PC-9 (cell line): ENCODE data around the gene TTC28. TPM values are rescaled to one million over a fixed set of nuclear protein-coding genes. Genes with fewer than 3 reads are reported as not detected.

Experiments
- BruUV-seq: library from RNA; stranded (reverse); fragments of 400-500 nt; replicated peaks from 2 replicates; lab custom pipeline; 2021; lab: Mats Ljungman, UMichigan
- CTCF ChIA-PET: fragments of 300-600 bp; sonication (Branson Sonifier 250); formaldehyde crosslinking; loops from one replicate; lab custom pipeline; 2022; ENCODE audit warnings: antibody characterized with exemption; lab: Charles Lee
- POLR2A ChIA-PET: fragments of 300-600 bp; sonication (Branson Sonifier 250); formaldehyde crosslinking; loops from one replicate; lab custom pipeline; 2022; ENCODE audit warnings: antibody characterized with exemption; ENCODE audit not compliant: unreplicated experiment; lab: Charles Lee
- DNase-seq, 2 experiments: peaks; one replicate each; pipeline versions ENCODE4 v3.0.0 to v3.0.0-alpha.2; 2015 to 2022; ENCODE audit warnings: mixed read lengths in 1 of 2
- H2AFZ ChIP-seq: fragments of 200-600 bp; sonication (generic); 2 replicates; pipeline ENCODE4 v1.8.1; 2017; ENCODE audit warnings: antibody characterized with exemption
- H3F3A ChIP-seq: fragments of 200-600 bp; sonication (generic); 2 replicates; pipeline ENCODE4 v1.8.1; 2017; ENCODE audit warnings: antibody characterized with exemption, mild to moderate bottlenecking, low read depth; ENCODE audit not compliant: insufficient read depth
- H3K27ac ChIP-seq: fragments of 200-600 bp; sonication (generic); 2 replicates; pipeline ENCODE4 v1.6.1; 2016; ENCODE audit warnings: mixed run types
- H3K27me3 ChIP-seq: fragments of 200-600 bp; sonication (generic); 2 replicates; pipeline ENCODE4 v1.6.1; 2016; ENCODE audit warnings: low read depth, mixed run types; ENCODE audit not compliant: insufficient read depth
- H3K36me3 ChIP-seq: fragments of 200-600 bp; sonication (generic); 2 replicates; pipeline ENCODE4 v1.6.1; 2016; ENCODE audit warnings: low read depth, mixed run types
- H3K4me1 ChIP-seq: fragments of 200-600 bp; sonication (generic); replicated peaks from 2 replicates; pipeline ENCODE4 v1.6.1; 2016; ENCODE audit warnings: mixed run types; ENCODE audit not compliant: insufficient read depth
- H3K4me2 ChIP-seq: fragments of 200-600 bp; sonication (generic); 2 replicates; pipeline ENCODE4 v1.6.1; 2017; ENCODE audit warnings: mixed run types
- H3K4me3 ChIP-seq: fragments of 200-600 bp; sonication (generic); 2 replicates; pipeline ENCODE4 v1.6.1; 2016; ENCODE audit warnings: mixed run types
- H3K79me2 ChIP-seq: fragments of 200-600 bp; sonication (generic); 2 replicates; pipeline ENCODE4 v1.6.1; 2017; ENCODE audit warnings: low read depth, mixed run types
- H3K9me2 ChIP-seq: fragments of 200-600 bp; sonication (generic); 2 replicates; pipeline ENCODE4 v1.8.1; 2017; ENCODE audit warnings: mild to moderate bottlenecking; ENCODE audit not compliant: insufficient read depth
- H3K9me3 ChIP-seq: fragments of 200-600 bp; sonication (generic); 2 replicates; pipeline ENCODE4 v1.8.1; 2016; ENCODE audit warnings: low read depth; ENCODE audit not compliant: insufficient read depth
- H4K20me1 ChIP-seq: fragments of 200-600 bp; sonication (generic); 2 replicates; pipeline ENCODE4 v1.8.1; 2017; ENCODE audit not compliant: insufficient read depth
- CTCF ChIP-seq: fragments of 200-600 bp; sonication (generic); conservative IDR thresholded peaks from 2 replicates; pipeline ENCODE4 v1.6.1; 2017; ENCODE audit warnings: mixed run types, antibody characterized with exemption, mild to moderate bottlenecking, moderate library complexity
- EZH2 ChIP-seq: fragments of 200-600 bp; sonication (generic); IDR thresholded peaks from 2 replicates; pipeline ENCODE4 v1.8.0; 2017; ENCODE audit warnings: antibody characterized with exemption, low read depth
- intact Hi-C: fragments of 100-400 bp; cut with micrococcal nuclease; formaldehyde crosslinking; loops from one replicate; pipeline ENCODE4 v1.10.0; 2022; ENCODE audit not compliant: unreplicated experiment
- total RNA-seq: library from RNA; stranded (reverse); gene quantifications from 2 replicates; pipeline ENCODE4 v1.2.3, GENCODE V29; 2021

TTC28 gene
- total RNA-seq, 1 experiment from 2014 or later, result 6.7 TPM

GRCh38 chr22:28328756-28329155 lies 350.9 kb downstream of the TTC28 start:
- H3K27ac ChIP-seq, result no peak overlapping the region
- no peaks in the 10 kb centered on the region for H3K4me1 ChIP-seq
- POLR2A ChIA-PET, result no interaction called here
- no peak overlapping the region for H2AFZ ChIP-seq
- BruUV-seq, result no TSS peak
- H3F3A ChIP-seq, result no peaks in the 10 kb centered on the region
- H3K79me2 ChIP-seq, result no peaks in the 10 kb centered on the region
- CTCF ChIA-PET, result no interaction called here
- intact Hi-C loops, result no loop called here
- no peaks in the 10 kb centered on the region for H3K9me3 ChIP-seq
- H3K4me3 ChIP-seq, result no peak overlapping the region
- TF ChIP-seq CTCF, result no peak
- TF ChIP-seq EZH2, result no peak
- no peaks in the 10 kb centered on the region for H4K20me1 ChIP-seq
- H3K4me2 ChIP-seq, result no peak overlapping the region
- no peaks in the 10 kb centered on the region; the same call in 1 of the 2 replicates for H3K27me3 ChIP-seq
- no peaks in the 10 kb centered on the region for H3K9me2 ChIP-seq
- DNase-seq, result no peak
- H3K36me3 ChIP-seq, result no peaks in the 10 kb centered on the region

GRCh38 chr22:28316014-28316413 lies 363.6 kb downstream of the TTC28 start:
- Histone ChIP-seq H3K4me2 (no peak overlapping the region), H3F3A (no peaks in the 10 kb centered on the region), H3K79me2 (no peaks in the 10 kb centered on the region), H3K9me2 (no peaks in the 10 kb centered on the region), H2AFZ (no peak overlapping the region), H3K27me3 (no peaks in the 10 kb centered on the region), H3K36me3 (no peaks in the 10 kb centered on the region), H3K4me1 (peaks cover 7% of the 10 kb centered on the region; the same call in 1 of the 2 replicates), H4K20me1 (no peaks in the 10 kb centered on the region), H3K4me3 (no peak overlapping the region), H3K27ac (no peak overlapping the region), H3K9me3 (no peaks in the 10 kb centered on the region)
- ChIA-PET POLR2A (no interaction called here), CTCF (no interaction called here)
- no peak for TF ChIP-seq CTCF
- no peak for TF ChIP-seq EZH2
- no TSS peak for BruUV-seq
- intact Hi-C loops, result no loop called here
- DNase-seq, result peak; percentile 10 to 58

GRCh38 chr22:28314959-28315358 lies 364.7 kb downstream of the TTC28 start:
- no peak overlapping the region for H3K4me3 ChIP-seq
- no peak overlapping the region for H3K27ac ChIP-seq
- CTCF ChIA-PET, result no interaction called here
- H3K36me3 ChIP-seq, result no peaks in the 10 kb centered on the region
- no peaks in the 10 kb centered on the region for H3K9me2 ChIP-seq
- H2AFZ ChIP-seq, result no peak overlapping the region
- H3K4me2 ChIP-seq, result no peak overlapping the region
- intact Hi-C loops, result no loop called here
- DNase-seq, result peak in 1 of 2 experiments; percentile 46
- H3K79me2 ChIP-seq, result no peaks in the 10 kb centered on the region
- H3K4me1 ChIP-seq, result peaks cover 7% of the 10 kb centered on the region; the same call in 1 of the 2 replicates
- no peaks in the 10 kb centered on the region for H3K27me3 ChIP-seq
- BruUV-seq, result no TSS peak
- H3K9me3 ChIP-seq, result no peaks in the 10 kb centered on the region
- H3F3A ChIP-seq, result no peaks in the 10 kb centered on the region
- TF ChIP-seq EZH2 (no peak), CTCF (no peak)
- no peaks in the 10 kb centered on the region for H4K20me1 ChIP-seq
- POLR2A ChIA-PET, result no interaction called here
